SJSA1 (cell line): ENCODE measurements around the gene PODXL2. TPM values are rescaled to one million over a fixed set of nuclear protein-coding genes. Genes with fewer than 3 reads are reported as not detected.
"Not testable (repeated sequence)": the region's sequence is repeated elsewhere in the genome, so short reads cannot be mapped to it uniquely, and the experiment has no call there.

Source experiments
- DNase-seq, 2 experiments: peaks; one replicate each; pipeline ENCODE4 v3.0.0-alpha.2; 2015 to 2020; ENCODE audit warnings: low spot score in 2 of 2, low read depth in 1 of 2
- H3K27ac ChIP-seq: fragments of 250-450 bp; sonication (Bioruptor Pico); 2 replicates; pipeline ENCODE4 v1.5.1; 2020; ENCODE audit warnings: mild to moderate bottlenecking, moderate library complexity
- H3K27me3 ChIP-seq: fragments of 250-450 bp; sonication (Bioruptor Pico); replicated peaks from 2 replicates; pipeline ENCODE4 v1.5.1; 2020; ENCODE audit warnings: mild to moderate bottlenecking, moderate library complexity
- H3K36me3 ChIP-seq: fragments of 250-450 bp; sonication (Bioruptor Pico); 2 replicates; pipeline ENCODE4 v1.5.1; 2020; ENCODE audit warnings: mild to moderate bottlenecking
- H3K4me1 ChIP-seq: fragments of 250-450 bp; sonication (Bioruptor Pico); replicated peaks from 2 replicates; pipeline ENCODE4 v1.6.1; 2021; ENCODE audit warnings: mild to moderate bottlenecking
- H3K4me3 ChIP-seq: fragments of 250-450 bp; sonication (Bioruptor Pico); 2 replicates; pipeline ENCODE4 v1.5.1; 2020; ENCODE audit warnings: mild to moderate bottlenecking
- H3K9me3 ChIP-seq: fragments of 250-450 bp; sonication (Bioruptor Pico); replicated peaks from 2 replicates; pipeline ENCODE4 v1.5.1; 2020; ENCODE audit warnings: mild to moderate bottlenecking
- total RNA-seq: library from RNA; depleted of rRNA; stranded (reverse); fragments of >200 nt; shearing (Covaris generic); gene quantifications from 2 replicates; pipeline ENCODE4 v1.2.3, GENCODE V29; 2014

The PODXL2 gene
- total RNA-seq, 1 experiment from 2014 or later: 2.6 TPM

- Histone ChIP-seq H3K27ac (no peak overlapping the region), H3K36me3 (no peaks in the 10 kb centered on the region), H3K9me3 (no peaks in the 10 kb centered on the region), H3K27me3 (no peaks in the 10 kb centered on the region), H3K4me3 (no peak overlapping the region), H3K4me1 (no peaks in the 10 kb centered on the region)
- DNase-seq: no peak
Observed at GRCh38 chr3:127647166-127647844, 18.3 kb downstream of the PODXL2 start.

GRCh38 chr3:127647845-127648204 is 18.8 kb downstream of the PODXL2 start:
- H3K4me1 ChIP-seq: no peaks in the 10 kb centered on the region
- no peak overlapping the region for H3K4me3 ChIP-seq
- no peaks in the 10 kb centered on the region for H3K36me3 ChIP-seq
- H3K27me3 ChIP-seq: no peaks in the 10 kb centered on the region
- H3K27ac ChIP-seq: no peak overlapping the region
- H3K9me3 ChIP-seq: no peaks in the 10 kb centered on the region
- no peak for DNase-seq

- H3K9me3 ChIP-seq: no peaks in the 10 kb centered on the region
- no peaks in the 10 kb centered on the region for H3K27me3 ChIP-seq
- no peak overlapping the region for H3K4me3 ChIP-seq
- H3K4me1 ChIP-seq: peaks cover 6% of the 10 kb centered on the region
- no peak for DNase-seq
- H3K27ac ChIP-seq: no peak overlapping the region
- no peaks in the 10 kb centered on the region for H3K36me3 ChIP-seq
Observed at GRCh38 chr3:127650236-127650635, 21.3 kb downstream of the PODXL2 start.

- no peak for DNase-seq
- peaks cover 15% of the 10 kb centered on the region for H3K4me1 ChIP-seq
- H3K27ac ChIP-seq: no peak overlapping the region
- H3K4me3 ChIP-seq: no peak overlapping the region
- H3K27me3 ChIP-seq: no peaks in the 10 kb centered on the region
- no peaks in the 10 kb centered on the region for H3K9me3 ChIP-seq
- H3K36me3 ChIP-seq: no peaks in the 10 kb centered on the region
Observed at GRCh38 chr3:127651516-127652172, 22.7 kb downstream of the PODXL2 start.

GRCh38 chr3:127652246-127652995 is 23.4 kb downstream of the PODXL2 start:
- Histone ChIP-seq H3K36me3 (no peaks in the 10 kb centered on the region), H3K4me3 (no peak overlapping the region), H3K4me1 (peaks cover 15% of the 10 kb centered on the region), H3K27me3 (no peaks in the 10 kb centered on the region), H3K27ac (no peak overlapping the region), H3K9me3 (no peaks in the 10 kb centered on the region)
- peak; percentile 54 to 61 for DNase-seq

GRCh38 chr3:127654374-127654773 is 25.4 kb downstream of the PODXL2 start:
- no peak overlapping the region for H3K4me3 ChIP-seq
- H3K4me1 ChIP-seq: peaks cover 15% of the 10 kb centered on the region
- H3K9me3 ChIP-seq: no peaks in the 10 kb centered on the region
- H3K27ac ChIP-seq: no peak overlapping the region
- no peaks in the 10 kb centered on the region for H3K27me3 ChIP-seq
- H3K36me3 ChIP-seq: no peaks in the 10 kb centered on the region
- no peak for DNase-seq

- not testable (repeated sequence) for H3K4me3 ChIP-seq, DNase-seq, H3K27me3 ChIP-seq, H3K36me3 ChIP-seq, H3K27ac ChIP-seq, H3K9me3 ChIP-seq
- H3K4me1 ChIP-seq: peaks cover 15% of the 10 kb centered on the region
Observed at GRCh38 chr3:127654993-127655392, 26.0 kb downstream of the PODXL2 start.

- H3K9me3 ChIP-seq: no peaks in the 10 kb centered on the region
- DNase-seq: peak in 1 of 2 experiments; percentile 16
- H3K27me3 ChIP-seq: no peaks in the 10 kb centered on the region
- no peak overlapping the region for H3K4me3 ChIP-seq
- no peak overlapping the region for H3K27ac ChIP-seq
- H3K4me1 ChIP-seq: peaks cover 15% of the 10 kb centered on the region
- H3K36me3 ChIP-seq: no peaks in the 10 kb centered on the region
Observed at GRCh38 chr3:127655641-127656040, 26.7 kb downstream of the PODXL2 start.

- Histone ChIP-seq H3K27me3 (no peaks in the 10 kb centered on the region), H3K36me3 (no peaks in the 10 kb centered on the region), H3K27ac (no peak overlapping the region), H3K4me1 (peaks cover 15% of the 10 kb centered on the region), H3K9me3 (no peaks in the 10 kb centered on the region), H3K4me3 (no peak overlapping the region)
- DNase-seq: no peak
Observed at GRCh38 chr3:127656906-127657305, 27.9 kb downstream of the PODXL2 start.

- DNase-seq: no peak
- Histone ChIP-seq H3K36me3 (no peaks in the 10 kb centered on the region), H3K9me3 (no peaks in the 10 kb centered on the region), H3K4me3 (no peak overlapping the region), H3K27me3 (no peaks in the 10 kb centered on the region), H3K4me1 (peaks cover 15% of the 10 kb centered on the region), H3K27ac (no peak overlapping the region)
Observed at GRCh38 chr3:127658234-127658633, 29.2 kb downstream of the PODXL2 start.

GRCh38 chr3:127660621-127661251 is 31.8 kb downstream of the PODXL2 start:
- peaks cover 4% of the 10 kb centered on the region for H3K4me1 ChIP-seq
- H3K4me3 ChIP-seq: no peak overlapping the region
- no peak overlapping the region for H3K27ac ChIP-seq
- H3K27me3 ChIP-seq: no peaks in the 10 kb centered on the region
- no peak for DNase-seq
- H3K9me3 ChIP-seq: no peaks in the 10 kb centered on the region
- no peaks in the 10 kb centered on the region for H3K36me3 ChIP-seq

- Histone ChIP-seq H3K4me1 (no peaks in the 10 kb centered on the region), H3K4me3 (no peak overlapping the region), H3K9me3 (no peaks in the 10 kb centered on the region), H3K36me3 (no peaks in the 10 kb centered on the region), H3K27ac (no peak overlapping the region), H3K27me3 (no peaks in the 10 kb centered on the region)
- no peak for DNase-seq
Observed at GRCh38 chr3:127661600-127661999, 32.6 kb downstream of the PODXL2 start.

GRCh38 chr3:127662001-127662469 is 33.0 kb downstream of the PODXL2 start:
- DNase-seq: no peak
- Histone ChIP-seq H3K4me3 (no peak overlapping the region), H3K4me1 (no peaks in the 10 kb centered on the region), H3K27ac (no peak overlapping the region), H3K9me3 (no peaks in the 10 kb centered on the region), H3K36me3 (no peaks in the 10 kb centered on the region), H3K27me3 (no peaks in the 10 kb centered on the region)

GRCh38 chr3:127663151-127663550 is 34.2 kb downstream of the PODXL2 start:
- Histone ChIP-seq H3K27me3 (no peaks in the 10 kb centered on the region), H3K4me1 (no peaks in the 10 kb centered on the region), H3K27ac (no peak overlapping the region), H3K9me3 (no peaks in the 10 kb centered on the region), H3K36me3 (no peaks in the 10 kb centered on the region), H3K4me3 (no peak overlapping the region)
- DNase-seq: no peak
